GM19035 (cell line): ENCODE measurements around the gene HOXA3.

Experiments used
- ATAC-seq: cut with Tn5 transposase; IDR thresholded peaks from one replicate; pipeline ENCODE4 v1.9.1; 2021; ENCODE audit not compliant: unreplicated experiment

Gene HOXA3

DNA sequence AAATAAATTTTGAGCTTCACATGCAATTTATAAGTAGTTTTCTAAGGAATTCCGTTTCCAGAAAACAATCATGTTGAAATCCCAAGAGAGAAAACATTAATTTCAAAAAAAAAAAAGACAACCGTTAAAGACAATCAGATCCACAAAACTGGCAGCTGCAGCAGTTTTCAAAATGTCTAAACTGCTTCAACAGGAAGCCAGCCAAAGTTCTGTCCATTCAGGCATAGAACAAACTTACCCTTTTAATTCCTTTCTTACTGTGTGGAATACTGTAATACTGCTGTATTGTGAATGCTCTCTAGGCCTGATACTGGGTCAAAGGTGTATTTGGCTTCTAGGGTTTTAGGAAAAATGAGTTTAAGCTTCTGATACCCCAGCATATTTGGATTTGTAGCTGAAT, 88.2 kb downstream of the HOXA3 start:
- no peak for ATAC-seq

DNA sequence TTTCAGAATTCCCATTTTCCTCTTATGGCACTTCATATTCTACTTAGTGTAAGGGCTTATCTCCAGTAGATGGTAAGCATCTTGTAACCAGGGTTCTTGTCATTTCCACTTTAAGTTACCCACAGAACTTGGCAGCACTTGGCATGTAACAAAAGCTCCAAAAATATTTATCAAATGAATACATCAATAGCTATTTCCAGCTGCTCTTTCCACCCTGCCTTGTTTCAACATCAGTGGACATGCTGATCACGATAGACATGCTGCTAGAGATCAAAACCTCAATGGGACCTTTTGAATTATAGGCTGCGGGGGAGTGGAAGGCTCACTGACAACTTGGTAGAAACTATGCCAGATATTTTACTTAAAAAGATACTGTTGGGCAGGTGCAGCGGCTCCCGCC, 89.4 kb downstream of the HOXA3 start:
- no peak for ATAC-seq
